GM13977 (cell line): ENCODE data around the gene SLBP.

Experiments used
- DNase-seq: peaks from one replicate; pipeline ENCODE4 v3.0.0; 2012; ENCODE audit warnings: low spot score
- in situ Hi-C: fragments of 300-500 bp; cut with MboI; formaldehyde crosslinking; loops from one replicate; pipeline ENCODE4 v1.12.0; 2022; ENCODE audit warnings: low sequenced_read_pairs, low pct_unique_long_range_greater_than_20kb, mixed read lengths, inconsistent platforms; ENCODE audit not compliant: unreplicated experiment
- TF ChIP-seq, protein P1 (sequence below): IDR thresholded peaks from 2 replicates; pipeline ENCODE4 v1.5.1; 2012; ENCODE audit warnings: mild to moderate bottlenecking, control low read depth; ENCODE audit not compliant: insufficient read depth; ENCODE audit errors: extremely low read depth, missing control alignments

The SLBP gene

DNA sequence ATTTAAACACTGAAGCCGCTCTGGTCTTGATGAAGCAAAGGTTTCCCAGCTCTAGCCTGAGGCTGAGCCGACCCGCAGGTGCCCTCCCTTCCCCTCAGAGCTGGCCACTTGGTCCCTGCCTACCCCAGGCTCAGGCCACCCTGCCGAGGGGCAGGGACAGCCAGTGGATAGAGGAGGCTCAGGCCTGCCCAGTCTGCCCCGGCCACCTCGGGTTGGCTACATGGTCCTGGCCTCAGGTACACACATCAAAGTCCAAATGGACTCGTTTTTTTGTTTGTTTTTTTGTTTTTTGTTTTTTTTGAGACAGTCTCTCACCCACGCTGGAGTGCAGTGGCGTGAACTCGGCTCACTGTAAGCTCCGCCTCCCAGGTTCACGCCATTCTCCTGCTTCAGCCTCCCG, 33.0 kb upstream of the SLBP start:
- in situ Hi-C loops: loop anchor here (25.0 kb wide), 1 partner anchor 442 kb away; no protein-coding TSS in a partner anchor
- TF ChIP-seq, protein P1, sequence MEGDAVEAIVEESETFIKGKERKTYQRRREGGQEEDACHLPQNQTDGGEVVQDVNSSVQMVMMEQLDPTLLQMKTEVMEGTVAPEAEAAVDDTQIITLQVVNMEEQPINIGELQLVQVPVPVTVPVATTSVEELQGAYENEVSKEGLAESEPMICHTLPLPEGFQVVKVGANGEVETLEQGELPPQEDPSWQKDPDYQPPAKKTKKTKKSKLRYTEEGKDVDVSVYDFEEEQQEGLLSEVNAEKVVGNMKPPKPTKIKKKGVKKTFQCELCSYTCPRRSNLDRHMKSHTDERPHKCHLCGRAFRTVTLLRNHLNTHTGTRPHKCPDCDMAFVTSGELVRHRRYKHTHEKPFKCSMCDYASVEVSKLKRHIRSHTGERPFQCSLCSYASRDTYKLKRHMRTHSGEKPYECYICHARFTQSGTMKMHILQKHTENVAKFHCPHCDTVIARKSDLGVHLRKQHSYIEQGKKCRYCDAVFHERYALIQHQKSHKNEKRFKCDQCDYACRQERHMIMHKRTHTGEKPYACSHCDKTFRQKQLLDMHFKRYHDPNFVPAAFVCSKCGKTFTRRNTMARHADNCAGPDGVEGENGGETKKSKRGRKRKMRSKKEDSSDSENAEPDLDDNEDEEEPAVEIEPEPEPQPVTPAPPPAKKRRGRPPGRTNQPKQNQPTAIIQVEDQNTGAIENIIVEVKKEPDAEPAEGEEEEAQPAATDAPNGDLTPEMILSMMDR: no peak
- DNase-seq: no peak

DNA sequence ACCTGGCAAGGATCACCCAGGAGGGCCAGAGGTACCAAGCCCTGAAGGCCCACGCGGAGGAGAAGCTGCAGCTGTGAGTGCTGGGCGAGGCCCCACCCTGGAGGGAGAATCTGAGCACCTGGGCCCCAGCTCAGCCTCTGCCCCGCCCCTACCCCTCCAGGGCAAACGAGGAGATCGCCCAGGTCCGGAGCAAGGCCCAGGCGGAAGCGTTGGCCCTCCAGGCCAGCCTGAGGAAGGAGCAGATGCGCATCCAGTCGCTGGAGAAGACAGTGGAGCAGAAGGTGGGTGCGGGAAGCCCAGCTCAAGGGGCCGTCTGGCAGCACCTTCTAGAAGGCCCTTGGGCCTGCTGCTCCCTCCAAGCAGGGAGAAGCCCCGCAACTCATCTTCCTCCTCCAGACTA, 32.4 kb upstream of the SLBP start:
- TF ChIP-seq, protein P1: no peak
- no peak for DNase-seq
- in situ Hi-C loops: loop anchor here (5.0 to 25.0 kb wide), 2 partner anchors 68 to 443 kb away; no protein-coding TSS in a partner anchor

DNA sequence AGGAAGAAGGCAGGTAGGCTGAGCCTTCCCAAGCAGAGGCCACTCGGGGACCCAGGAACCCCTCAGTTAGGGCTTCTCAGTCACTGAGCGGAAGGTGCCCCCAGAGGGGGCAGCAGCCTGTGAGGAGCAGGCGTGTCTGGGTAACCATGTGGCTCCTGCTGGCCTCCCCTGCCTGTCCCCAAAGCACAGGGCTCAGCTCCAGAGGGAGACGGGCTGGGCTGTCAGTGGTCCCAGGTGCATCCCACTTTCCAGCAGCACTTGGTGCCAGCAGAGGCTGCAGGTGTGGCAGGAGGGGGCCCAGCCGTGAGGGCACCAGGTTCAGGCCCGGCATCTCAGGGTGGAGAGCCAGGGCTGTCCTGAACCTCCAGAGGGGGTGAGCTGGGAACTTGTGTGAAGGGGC, 31.9 kb upstream of the SLBP start:
- TF ChIP-seq, protein P1: no peak
- in situ Hi-C loops: loop anchor here (5.0 to 25.0 kb wide), 2 partner anchors 68 to 443 kb away; no protein-coding TSS in a partner anchor
- DNase-seq: no peak

DNA sequence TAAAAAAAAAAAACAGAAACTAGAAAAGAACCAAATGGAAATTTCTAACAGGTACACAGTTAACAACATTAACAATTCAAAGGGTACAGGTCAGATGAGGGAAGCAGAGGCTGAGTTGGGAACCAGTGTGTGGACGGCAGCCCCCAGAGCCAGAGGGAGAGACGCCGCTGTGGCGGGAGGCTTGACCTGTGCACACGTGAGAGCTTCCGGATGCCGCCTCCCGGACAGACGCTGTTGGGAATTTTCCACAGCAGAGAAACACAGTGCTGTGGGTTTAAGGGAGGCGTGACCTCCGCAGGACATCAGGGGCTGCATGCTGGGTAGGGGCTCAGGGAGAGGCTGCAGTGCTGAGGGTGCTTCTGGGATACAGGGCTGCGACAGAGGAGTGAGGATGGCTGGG, 31.4 kb upstream of the SLBP start:
- DNase-seq: no peak
- TF ChIP-seq, protein P1: no peak
- in situ Hi-C loops: loop anchor here (5.0 to 25.0 kb wide), 2 partner anchors 69 to 444 kb away; no protein-coding TSS in a partner anchor

DNA sequence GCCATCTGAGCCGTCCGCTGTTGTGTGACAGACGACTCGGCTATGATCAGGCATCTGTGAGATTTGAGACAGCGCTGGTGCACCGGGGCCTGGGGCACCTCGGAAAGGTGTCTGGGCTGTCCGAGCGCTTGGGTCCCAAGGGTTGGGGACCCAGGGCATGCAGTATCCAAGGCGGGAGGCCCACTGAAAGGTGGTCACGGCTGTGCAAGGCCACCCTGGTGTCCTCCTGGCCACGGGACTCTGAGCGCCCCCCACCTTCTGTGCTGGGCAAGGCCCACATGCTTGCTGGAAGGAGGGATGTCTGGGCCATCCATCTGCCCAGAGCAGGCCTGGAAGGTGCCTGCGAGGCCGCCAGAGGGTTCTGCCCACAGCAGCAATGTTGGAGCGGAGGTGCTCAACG, 29.1 kb upstream of the SLBP start:
- in situ Hi-C loops: loop anchor here (5.0 to 25.0 kb wide), 2 partner anchors 71 to 446 kb away; no protein-coding TSS in a partner anchor
- DNase-seq: no peak
- TF ChIP-seq, protein P1: no peak

DNA sequence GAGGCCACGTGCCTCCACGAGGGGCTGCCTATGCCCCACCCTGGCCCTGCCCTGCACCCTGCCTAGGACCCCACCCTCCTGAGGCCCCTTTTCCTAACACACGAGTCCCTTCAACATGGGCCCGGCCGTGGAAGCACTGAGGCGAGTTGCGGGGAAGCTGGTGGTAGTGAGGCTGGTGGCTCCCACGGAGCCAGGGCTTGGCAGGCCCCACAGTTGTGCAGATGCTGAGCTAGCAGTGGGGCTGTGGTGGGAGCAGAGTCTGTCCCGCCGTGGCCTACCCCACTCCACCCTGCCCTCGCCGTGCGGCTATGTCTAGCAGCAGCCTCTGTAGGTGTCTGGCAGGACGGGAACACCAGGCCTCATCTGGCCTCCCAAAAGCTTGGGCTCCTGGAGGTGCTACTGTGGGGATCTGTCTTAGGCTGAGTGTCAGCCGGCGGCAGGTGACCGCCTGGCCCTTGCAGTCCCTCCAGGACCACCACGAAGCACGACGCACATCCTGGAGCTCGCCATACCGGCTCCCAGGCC, 28.0 kb upstream of the SLBP start:
- DNase-seq: no peak
- in situ Hi-C loops: loop anchor here (5.0 to 25.0 kb wide), 2 partner anchors 72 to 447 kb away; no protein-coding TSS in a partner anchor
- TF ChIP-seq, protein P1: no peak
